ENCODE measurements around the gene RNF157.
A peak's percentile ranks its signal among the peaks of the same experiment; 100 is the strongest.
"Not testable (repeated sequence)": the region's sequence is repeated elsewhere in the genome, so short reads cannot be mapped to it uniquely, and the experiment has no call there.

RNF157 gene

GRCh38 chr17:76254275-76254674 is 14.0 kb upstream of the RNF157 start:
- DNase-seq (ENCODE audit: low spot score): no peak

- DNase-seq (ENCODE audit: low spot score): no peak
Measured at GRCh38 chr17:76253841-76254240, 13.5 kb upstream of the RNF157 start.

- DNase-seq (ENCODE audit: low spot score): not testable (repeated sequence)
Measured at GRCh38 chr17:76252967-76253766, 12.9 kb upstream of the RNF157 start.

- DNase-seq (ENCODE audit: low spot score): no peak
Measured at GRCh38 chr17:76252040-76252954, 12.0 kb upstream of the RNF157 start.

- no peak for DNase-seq (ENCODE audit: low spot score)
Measured at GRCh38 chr17:76251478-76252039, 11.3 kb upstream of the RNF157 start.

GRCh38 chr17:76250141-76250540 is 9.8 kb upstream of the RNF157 start:
- DNase-seq (ENCODE audit: low spot score): no peak

GRCh38 chr17:76248013-76248782 is 7.9 kb upstream of the RNF157 start:
- no peak for DNase-seq (ENCODE audit: low spot score)

GRCh38 chr17:76247304-76247703 is 7.0 kb upstream of the RNF157 start:
- DNase-seq (ENCODE audit: low spot score): no peak

GRCh38 chr17:76246080-76247066 is 6.1 kb upstream of the RNF157 start:
- no peak for DNase-seq (ENCODE audit: low spot score)

GRCh38 chr17:76244721-76245120 is 4.4 kb upstream of the RNF157 start:
- DNase-seq (ENCODE audit: low spot score): not testable (repeated sequence)

GRCh38 chr17:76243826-76244679 is 3.8 kb upstream of the RNF157 start:
- peak; percentile 43 for DNase-seq (ENCODE audit: low spot score)

- peak; percentile 45 for DNase-seq (ENCODE audit: low spot score)
Measured at GRCh38 chr17:76241691-76242255, 1.5 kb upstream of the RNF157 start.

- DNase-seq (ENCODE audit: low spot score): no peak
Measured at GRCh38 chr17:76241204-76241538, 878 bp upstream of the RNF157 start.

GRCh38 chr17:76239538-76240274 is 587 bp downstream of the RNF157 start:
- DNase-seq (ENCODE audit: low spot score): peak; percentile 79

GRCh38 chr17:76238847-76239537 is 1.3 kb downstream of the RNF157 start:
- DNase-seq (ENCODE audit: low spot score): peak; percentile 32

- DNase-seq (ENCODE audit: low spot score): no peak
Measured at GRCh38 chr17:76237859-76238313, 2.4 kb downstream of the RNF157 start.

- no peak for DNase-seq (ENCODE audit: low spot score)
Measured at GRCh38 chr17:76236603-76237002, 3.7 kb downstream of the RNF157 start.

GRCh38 chr17:76235883-76236282 is 4.4 kb downstream of the RNF157 start:
- DNase-seq (ENCODE audit: low spot score): no peak
